Measurements from ENCODE around the gene CDC34.

CDC34 gene

GRCh38 chr19:535017-535835 lies 3.7 kb downstream of the CDC34 start:
- H3K4me3 ChIP-seq (ENCODE audit: insufficient read depth, low read length, poor library complexity, severe bottlenecking), result no peak overlapping the region
- no peaks in the 10 kb centered on the region for H4K20me1 ChIP-seq (ENCODE audit: low read depth, low read length)
- TF ChIP-seq CTCF (IDR thresholded peaks at IDR 0.05; ENCODE audit: insufficient read depth, low read length, poor library complexity, severe bottlenecking) (no peak), EZH2phosphoT487 (conservative IDR thresholded peaks at IDR 0.05; ENCODE audit: low read length) (no peak)
- no peaks in the 10 kb centered on the region for H3K36me3 ChIP-seq (ENCODE audit: low read length)
- peaks cover 25% of the 10 kb centered on the region for H3K79me2 ChIP-seq (ENCODE audit: insufficient read depth, low read length)
- no peaks in the 10 kb centered on the region for H3K9me2 ChIP-seq (replicated peaks; ENCODE audit: insufficient read depth, low read length)
- H3F3A ChIP-seq (ENCODE audit: insufficient read depth), result no peaks in the 10 kb centered on the region
- H3K27me3 ChIP-seq (ENCODE audit: low read length), result no peaks in the 10 kb centered on the region
- H2AFZ ChIP-seq (ENCODE audit: low read depth, low read length, severe bottlenecking), result no peak overlapping the region
- no peaks in the 10 kb centered on the region for H3K9me3 ChIP-seq (ENCODE audit: insufficient read depth, low read length)
- no peak overlapping the region for H3K4me2 ChIP-seq (ENCODE audit: low read depth, low read length, poor library complexity, severe bottlenecking)
- no peak overlapping the region for H3K27ac ChIP-seq (ENCODE audit: low read depth, low read length)
- H3K9ac ChIP-seq (ENCODE audit: low read length), result no peak overlapping the region

- H3K27ac ChIP-seq (ENCODE audit: low read depth, low read length), result no peak overlapping the region
- H3K36me3 ChIP-seq (ENCODE audit: low read length), result no peaks in the 10 kb centered on the region
- H3K9ac ChIP-seq (ENCODE audit: low read length), result no peak overlapping the region
- TF ChIP-seq CTCF (IDR thresholded peaks at IDR 0.05; ENCODE audit: insufficient read depth, low read length, poor library complexity, severe bottlenecking) (no peak), EZH2phosphoT487 (conservative IDR thresholded peaks at IDR 0.05; ENCODE audit: low read length) (no peak)
- no peak overlapping the region for H2AFZ ChIP-seq (ENCODE audit: low read depth, low read length, severe bottlenecking)
- peaks cover 25% of the 10 kb centered on the region for H3K79me2 ChIP-seq (ENCODE audit: insufficient read depth, low read length)
- no peaks in the 10 kb centered on the region for H3K9me2 ChIP-seq (replicated peaks; ENCODE audit: insufficient read depth, low read length)
- no peaks in the 10 kb centered on the region for H4K20me1 ChIP-seq (ENCODE audit: low read depth, low read length)
- H3K4me2 ChIP-seq (ENCODE audit: low read depth, low read length, poor library complexity, severe bottlenecking), result no peak overlapping the region
- no peak overlapping the region for H3K4me3 ChIP-seq (ENCODE audit: insufficient read depth, low read length, poor library complexity, severe bottlenecking)
- no peaks in the 10 kb centered on the region for H3K27me3 ChIP-seq (ENCODE audit: low read length)
- H3K9me3 ChIP-seq (ENCODE audit: insufficient read depth, low read length), result no peaks in the 10 kb centered on the region
- no peaks in the 10 kb centered on the region for H3F3A ChIP-seq (ENCODE audit: insufficient read depth)
These were observed 4.7 kb downstream of the CDC34 start for GRCh38 chr19:536031-536880.

- Histone ChIP-seq H3K4me3 (ENCODE audit: insufficient read depth, low read length, poor library complexity, severe bottlenecking) (no peak overlapping the region), H3K9me3 (ENCODE audit: insufficient read depth, low read length) (no peaks in the 10 kb centered on the region), H3K9ac (ENCODE audit: low read length) (no peak overlapping the region), H3K79me2 (ENCODE audit: insufficient read depth, low read length) (peaks cover 23% of the 10 kb centered on the region), H3K27ac (ENCODE audit: low read depth, low read length) (no peak overlapping the region), H4K20me1 (ENCODE audit: low read depth, low read length) (no peaks in the 10 kb centered on the region), H3F3A (ENCODE audit: insufficient read depth) (no peaks in the 10 kb centered on the region), H3K4me2 (ENCODE audit: low read depth, low read length, poor library complexity, severe bottlenecking) (no peak overlapping the region), H3K27me3 (ENCODE audit: low read length) (no peaks in the 10 kb centered on the region), H3K9me2 (replicated peaks; ENCODE audit: insufficient read depth, low read length) (no peaks in the 10 kb centered on the region), H3K36me3 (ENCODE audit: low read length) (no peaks in the 10 kb centered on the region), H2AFZ (ENCODE audit: low read depth, low read length, severe bottlenecking) (no peak overlapping the region)
- no peak for TF ChIP-seq EZH2phosphoT487 (conservative IDR thresholded peaks at IDR 0.05; ENCODE audit: low read length)
- TF ChIP-seq CTCF (IDR thresholded peaks at IDR 0.05; ENCODE audit: insufficient read depth, low read length, poor library complexity, severe bottlenecking), result no peak
These were observed 5.4 kb downstream of the CDC34 start for GRCh38 chr19:536881-537404.
